NCI-H2107 (cell line): ENCODE data around the gene RAI14.
"Not testable (repeated sequence)": the region's sequence is repeated elsewhere in the genome, so short reads cannot be mapped to it uniquely, and the experiment has no call there.

Source experiments
- DNase-seq: peaks from one replicate; lab custom pipeline; 2025; lab: John Stamatoyannopoulos, UW

Gene RAI14

DNA sequence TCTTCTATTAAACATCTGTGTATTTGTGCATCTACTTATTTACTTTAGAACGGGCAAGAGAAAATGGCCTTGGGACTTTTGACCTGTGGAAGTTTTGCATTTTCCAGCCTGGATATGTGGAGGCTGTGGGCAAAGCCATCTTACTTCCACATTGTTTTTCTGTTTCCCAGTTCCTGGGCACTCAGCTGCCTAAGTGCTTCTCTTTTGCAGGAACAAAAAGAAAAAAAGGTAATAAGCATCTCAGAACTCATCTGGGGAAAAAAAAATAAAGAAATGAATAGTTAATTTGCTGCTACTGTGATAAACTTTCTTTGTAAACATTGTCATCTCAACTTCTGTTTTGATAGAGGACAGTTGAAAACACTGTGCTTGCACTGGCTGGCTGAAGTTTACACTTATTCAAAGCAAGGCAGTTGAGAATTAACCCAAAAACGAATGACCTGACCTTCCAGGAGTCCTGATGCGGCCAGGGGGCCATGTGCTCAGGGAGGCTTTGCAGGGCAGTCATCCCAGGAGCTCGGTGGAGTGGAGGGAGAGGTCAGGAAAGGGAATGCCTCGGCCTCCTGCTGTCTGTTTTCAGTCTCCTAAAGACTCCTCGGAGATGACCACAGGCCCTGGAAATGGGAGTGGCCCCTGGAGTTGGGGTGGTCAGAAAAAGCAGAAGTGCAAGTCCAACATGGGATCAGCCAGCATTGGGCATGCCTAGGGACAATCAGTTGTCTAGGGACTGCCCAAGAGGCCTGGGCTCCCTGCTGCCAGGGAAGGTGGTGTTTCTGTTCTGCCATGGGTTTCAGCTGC, 75.5 kb downstream of the RAI14 start:
- DNase-seq = no peak

DNA sequence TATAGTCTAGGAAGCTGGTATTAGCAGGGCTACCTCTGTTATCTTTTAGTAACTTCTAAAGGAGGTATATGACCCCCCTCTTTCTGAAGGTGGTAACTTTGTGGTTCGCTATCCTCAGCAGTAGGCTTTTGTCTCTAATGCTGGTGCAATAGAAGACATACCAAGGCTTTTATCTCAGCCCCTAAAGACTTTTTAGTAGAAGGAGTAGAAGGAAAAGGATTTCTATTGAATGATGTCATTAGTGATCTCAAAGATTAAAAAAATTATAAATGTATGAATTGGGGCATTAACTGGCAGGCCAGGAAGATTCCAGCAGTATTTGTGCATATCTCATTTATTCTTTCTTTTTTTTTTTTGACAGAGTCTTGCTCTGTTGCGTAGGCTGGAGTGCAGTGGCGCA, 78.2 kb downstream of the RAI14 start:
- DNase-seq = no peak

DNA sequence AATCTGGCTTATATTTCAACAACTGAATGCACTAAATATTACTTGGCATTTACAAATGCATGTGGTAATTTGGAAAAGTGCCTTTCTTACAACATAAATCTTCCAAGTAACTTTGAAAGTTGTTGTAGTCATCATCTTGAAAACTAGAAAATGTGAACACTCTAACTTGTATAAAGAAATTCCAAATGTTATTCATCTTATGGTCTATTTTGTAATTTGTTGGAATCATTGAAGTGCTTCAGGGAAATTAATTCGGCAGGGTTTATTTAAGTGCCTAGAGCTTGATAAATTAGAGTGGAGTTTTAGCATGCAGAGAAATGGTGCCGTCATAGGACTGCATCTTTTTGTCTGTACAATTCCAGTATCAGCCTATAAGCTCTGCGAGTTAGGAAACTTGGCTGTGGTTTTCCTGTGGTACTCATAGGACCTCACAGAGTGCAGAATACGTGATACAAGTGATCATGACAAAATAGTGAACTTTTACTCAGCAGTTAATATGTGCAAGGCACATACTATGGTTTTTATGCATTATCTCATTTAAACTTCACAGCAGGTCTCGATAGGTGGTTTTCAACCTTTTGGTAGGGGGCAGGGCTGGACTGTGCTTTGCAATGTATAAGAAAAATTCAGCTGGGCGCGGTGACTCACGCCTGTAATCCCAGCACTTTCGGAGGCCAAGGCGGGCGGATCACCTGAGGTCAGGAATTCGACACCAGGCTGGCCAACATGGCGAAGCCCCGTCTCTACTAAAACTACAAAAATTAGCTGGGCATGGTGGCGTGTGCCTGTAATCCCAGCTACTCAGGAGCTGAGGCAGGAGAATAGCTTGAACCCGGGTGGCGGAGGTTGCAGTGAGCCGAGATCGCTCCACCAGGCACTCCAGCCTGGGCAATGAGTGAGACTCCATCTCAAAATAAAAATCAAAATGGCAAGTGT, 79.6 kb downstream of the RAI14 start:
- no peak for DNase-seq

DNA sequence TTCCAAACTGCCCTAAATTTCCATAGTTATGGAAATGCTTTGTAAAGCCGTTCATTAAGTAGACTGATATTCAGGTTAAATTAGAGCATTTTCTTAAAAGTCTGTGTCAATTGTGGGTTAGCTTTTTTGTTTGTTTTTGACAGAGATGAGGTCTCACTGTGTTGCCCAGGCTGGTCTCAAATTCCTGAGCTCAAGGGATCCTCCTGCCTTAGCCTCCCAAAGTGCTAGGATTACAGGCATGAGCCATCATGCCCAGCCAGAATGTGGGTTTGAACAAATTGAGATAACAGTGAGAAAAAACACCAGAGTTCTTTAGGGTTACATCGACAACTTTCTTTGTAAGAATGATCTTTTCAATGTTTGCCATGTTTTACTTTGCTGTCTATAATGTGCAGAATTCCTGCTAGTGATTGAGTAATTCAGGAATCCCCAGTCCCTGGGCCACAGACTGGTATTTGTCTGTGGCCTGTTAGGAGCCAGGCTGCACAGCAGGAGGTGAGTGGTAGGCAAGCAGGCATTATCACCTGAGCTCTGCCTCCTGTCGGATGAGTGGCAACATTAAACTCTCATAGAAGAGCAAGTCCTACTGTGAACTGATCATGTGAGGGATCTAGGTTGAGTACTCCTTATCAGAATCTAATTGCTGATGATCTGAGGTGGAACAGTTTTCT, 80.5 kb downstream of the RAI14 start:
- no peak for DNase-seq

DNA sequence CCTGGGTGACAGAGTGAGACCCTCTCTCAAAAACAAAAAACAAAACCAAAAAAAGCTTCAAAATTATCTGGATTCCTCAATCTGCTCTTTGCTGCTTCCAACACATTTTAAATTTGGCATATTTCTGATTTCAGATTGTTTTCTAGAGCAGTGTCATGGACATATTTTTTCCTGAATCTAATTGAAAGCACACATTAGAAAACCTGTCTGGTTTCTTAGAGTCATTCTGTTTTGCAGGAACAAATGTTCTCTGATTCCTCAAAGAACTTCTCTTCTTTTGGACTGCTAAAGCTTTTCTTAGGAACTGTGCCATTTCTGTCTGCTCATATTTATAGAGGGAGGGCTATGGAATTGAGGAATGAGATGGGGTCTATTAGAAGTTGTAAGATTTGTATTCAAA, 81.6 kb downstream of the RAI14 start:
- no peak for DNase-seq

DNA sequence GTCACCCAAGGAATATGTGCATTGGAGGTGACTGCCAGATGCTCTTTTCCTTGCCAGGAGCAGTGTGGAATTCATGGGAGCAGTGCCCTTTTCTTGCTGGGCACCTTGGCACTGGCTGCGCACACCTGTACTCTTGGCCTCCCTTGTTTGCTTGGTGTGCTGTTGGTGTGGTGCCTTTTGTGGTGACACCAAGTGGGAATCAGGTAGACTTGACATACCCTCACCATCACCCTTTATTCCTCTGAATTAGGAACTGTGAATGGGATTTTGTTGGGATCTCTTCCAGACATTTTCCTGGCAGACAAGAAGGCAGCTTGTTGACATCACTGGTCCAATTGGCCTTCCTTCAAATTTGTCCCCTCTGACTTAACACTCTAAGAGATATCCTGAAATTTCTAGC, 82.3 kb downstream of the RAI14 start:
- no peak for DNase-seq

DNA sequence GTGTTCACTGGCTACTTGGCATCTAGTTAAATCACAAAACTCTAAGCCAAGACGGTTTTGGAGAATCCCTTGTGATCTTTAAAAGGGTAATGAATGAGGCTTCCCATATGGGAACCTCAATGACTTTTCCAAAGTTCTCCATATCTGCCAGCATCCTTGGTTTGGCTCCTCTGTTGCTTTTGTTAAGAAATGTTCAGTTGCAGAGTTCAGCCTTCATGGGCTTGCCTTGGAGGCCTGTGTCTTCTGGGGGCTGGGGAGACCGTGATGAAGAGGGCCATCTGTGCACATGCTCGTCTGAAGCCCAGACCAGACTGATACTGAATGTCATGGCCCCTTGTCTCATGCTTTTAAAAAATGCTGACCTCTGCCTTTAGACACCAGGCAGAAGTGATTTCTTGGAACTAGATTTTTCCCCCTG, 84.3 kb downstream of the RAI14 start:
- DNase-seq = no peak

DNA sequence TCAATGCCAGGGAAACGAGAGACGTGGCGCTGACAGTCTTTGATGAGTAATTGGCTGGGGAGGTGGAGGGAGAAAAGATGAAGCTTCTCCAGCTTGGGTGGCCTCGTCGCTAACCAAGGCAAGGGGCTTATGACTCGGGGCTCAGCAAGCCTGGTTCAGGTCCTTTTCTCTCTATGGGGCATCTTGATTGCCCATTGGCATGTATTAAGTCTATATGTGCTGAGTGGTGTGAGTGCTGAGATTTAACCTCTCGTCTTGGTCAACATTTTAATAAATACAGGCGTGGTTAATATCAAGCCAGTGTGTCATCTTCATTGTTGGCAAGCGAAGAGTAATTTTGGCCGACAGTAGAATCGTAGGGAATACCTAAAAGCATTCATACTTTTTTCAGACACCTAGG, 85.9 kb downstream of the RAI14 start:
- DNase-seq = no peak

DNA sequence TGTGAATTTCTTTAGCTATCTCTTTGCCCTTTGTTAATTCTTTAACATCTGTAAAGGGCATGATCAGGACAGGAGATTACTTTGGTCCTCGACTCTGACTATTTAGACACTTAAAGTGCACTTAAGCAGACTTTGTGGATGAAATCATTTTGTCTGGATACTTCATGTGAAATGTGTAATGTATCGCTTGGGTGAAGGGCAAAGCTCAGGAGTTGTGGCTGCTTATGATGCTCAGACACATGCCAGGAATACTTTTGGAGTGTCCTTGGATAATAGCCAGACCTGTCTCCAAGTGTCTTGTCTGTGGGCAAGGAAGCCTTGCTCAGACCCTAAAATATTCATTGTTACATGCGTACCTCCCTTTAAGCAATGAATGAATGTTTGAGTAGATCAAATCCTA, 87.8 kb downstream of the RAI14 start:
- no peak for DNase-seq

DNA sequence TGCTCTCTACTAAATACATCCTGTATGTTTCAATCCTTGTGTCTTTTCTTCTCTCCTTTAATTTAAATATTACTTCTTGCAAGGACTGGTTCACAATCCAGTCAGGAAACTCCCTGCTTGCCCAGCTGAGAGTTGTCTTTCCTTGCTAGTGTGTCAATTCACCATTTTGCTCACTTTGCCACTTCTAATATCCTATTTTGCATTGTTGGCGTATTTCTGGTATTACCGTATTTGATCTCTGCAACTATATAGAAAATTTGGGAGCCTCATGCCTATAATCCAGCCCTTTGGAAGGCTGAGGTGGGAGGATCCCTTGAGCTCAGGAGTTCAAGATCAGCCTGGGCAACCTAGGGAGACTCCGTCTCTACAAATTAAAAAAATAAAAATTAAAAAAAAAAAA, 92.3 kb downstream of the RAI14 start:
- DNase-seq = no peak

DNA sequence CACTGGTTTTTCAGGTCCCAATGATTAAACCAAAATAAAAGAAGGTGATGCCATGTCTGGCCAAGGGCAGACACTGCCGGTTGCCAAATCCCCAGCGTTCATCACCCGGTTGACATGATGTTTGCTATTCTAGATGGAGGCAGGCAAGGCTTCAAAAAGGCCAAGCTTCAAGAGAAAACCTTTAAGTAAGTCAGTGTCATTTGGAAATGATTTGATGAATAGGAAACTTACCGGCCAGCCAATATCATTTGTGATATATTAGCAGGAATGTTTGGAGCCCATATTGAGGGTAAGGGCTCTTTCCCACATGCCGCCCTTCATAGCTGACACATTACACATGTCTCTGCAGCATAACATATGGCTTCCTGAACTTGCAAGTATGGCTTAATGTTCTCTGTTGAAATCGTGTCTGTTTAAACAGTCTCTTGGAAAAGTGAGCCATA, 93.3 kb downstream of the RAI14 start:
- DNase-seq = no peak

DNA sequence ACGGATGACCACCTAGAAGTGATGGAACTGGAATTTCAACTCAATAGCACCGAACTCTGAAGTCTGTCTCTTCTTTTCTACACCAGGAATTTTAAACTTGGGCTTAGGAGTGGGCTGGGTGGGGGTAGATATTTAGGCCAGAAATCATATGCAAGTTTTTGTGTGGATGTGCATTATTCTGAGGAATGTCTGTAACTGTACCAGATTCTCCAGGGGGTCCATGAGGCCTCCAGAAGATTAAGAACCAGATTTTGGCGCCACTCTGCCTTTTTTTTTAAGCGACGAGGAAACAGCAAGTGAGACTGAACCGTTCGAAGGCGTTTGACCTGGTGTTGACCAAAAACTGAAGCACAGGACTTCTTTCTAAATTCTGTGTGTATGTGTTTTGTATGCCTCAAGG, 94.1 kb downstream of the RAI14 start:
- no peak for DNase-seq

DNA sequence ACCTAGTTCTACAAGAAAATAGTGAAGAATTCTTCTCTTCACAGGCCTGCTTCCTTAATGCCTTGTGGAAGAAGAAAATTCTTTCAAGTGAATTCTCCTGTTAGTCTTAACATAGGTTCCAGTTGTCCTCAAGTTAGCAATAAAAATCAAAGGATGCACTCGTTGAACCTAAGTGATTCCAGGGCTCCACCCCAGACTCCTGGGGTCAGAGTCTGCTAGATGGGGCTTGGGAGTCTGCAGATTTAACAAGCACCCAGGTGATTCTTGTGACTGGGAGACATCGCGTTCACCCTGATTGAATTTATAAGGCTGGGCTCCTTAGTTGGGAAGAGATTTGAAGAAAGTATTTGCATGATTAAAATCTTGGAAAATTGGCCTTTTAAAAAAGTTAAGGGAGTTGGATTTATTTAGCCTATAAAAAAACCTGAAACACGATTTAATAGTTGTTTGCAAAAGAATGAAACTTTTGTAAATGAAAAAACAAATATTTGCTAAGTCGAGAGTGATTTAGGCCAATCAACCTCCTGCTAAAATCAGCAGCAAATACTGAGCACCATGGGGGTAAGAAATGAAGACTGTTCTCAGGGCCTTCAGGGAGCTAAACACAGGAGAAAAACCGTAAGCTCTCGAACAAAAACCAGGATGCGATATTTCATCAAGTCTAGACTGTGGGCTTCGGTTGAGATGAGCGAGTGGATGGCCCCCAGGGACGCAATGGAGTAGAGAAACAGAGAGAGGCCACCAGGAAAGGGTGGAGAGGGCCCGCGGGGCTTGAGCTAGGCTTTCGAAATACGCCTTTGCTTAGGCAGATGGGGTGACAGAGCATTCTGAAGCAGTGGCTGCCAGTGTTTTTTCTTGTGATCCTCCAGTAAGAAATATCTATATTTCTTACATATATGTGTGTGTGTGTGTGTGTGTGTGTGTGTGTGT, 95.9 kb downstream of the RAI14 start:
- DNase-seq = no peak

DNA sequence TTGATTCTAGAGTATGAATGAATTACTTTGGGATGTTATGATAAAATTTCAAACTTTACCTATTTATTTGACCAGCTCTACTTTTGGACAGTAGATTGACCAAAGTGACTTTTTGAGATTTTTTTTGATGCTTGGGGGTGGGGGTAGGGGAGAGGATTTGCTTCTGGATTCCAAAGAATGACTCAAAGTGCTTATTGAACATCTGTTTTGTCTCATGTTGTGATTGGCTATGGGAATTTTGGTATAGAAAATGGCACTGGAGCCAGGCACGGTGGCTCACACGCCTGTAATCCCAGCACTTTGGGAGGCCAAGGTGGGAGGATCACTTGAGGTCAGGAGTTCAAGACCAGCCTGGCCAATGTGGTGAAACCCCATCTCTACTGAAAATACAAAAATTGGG, 97.1 kb downstream of the RAI14 start:
- not testable (repeated sequence) for DNase-seq

DNA sequence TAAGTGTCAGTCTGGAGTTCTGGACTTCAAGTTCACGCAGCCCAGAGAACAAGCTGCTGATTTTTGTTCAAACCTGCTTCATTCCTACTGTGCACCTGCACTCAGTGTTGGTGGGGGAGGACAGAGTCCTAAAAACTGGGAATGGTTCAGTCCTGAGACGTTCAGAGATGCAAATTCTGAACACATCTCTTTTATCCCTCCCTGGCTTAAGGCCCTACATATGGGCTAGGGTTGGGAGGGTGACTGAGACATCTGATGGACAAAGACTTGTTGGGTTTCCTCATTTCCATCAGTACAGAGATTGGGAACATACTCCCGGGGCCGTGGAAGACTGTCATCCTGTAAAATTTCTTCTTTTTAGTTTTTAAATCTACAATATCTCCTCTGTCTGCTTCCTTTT, 99.8 kb downstream of the RAI14 start:
- DNase-seq = no peak

DNA sequence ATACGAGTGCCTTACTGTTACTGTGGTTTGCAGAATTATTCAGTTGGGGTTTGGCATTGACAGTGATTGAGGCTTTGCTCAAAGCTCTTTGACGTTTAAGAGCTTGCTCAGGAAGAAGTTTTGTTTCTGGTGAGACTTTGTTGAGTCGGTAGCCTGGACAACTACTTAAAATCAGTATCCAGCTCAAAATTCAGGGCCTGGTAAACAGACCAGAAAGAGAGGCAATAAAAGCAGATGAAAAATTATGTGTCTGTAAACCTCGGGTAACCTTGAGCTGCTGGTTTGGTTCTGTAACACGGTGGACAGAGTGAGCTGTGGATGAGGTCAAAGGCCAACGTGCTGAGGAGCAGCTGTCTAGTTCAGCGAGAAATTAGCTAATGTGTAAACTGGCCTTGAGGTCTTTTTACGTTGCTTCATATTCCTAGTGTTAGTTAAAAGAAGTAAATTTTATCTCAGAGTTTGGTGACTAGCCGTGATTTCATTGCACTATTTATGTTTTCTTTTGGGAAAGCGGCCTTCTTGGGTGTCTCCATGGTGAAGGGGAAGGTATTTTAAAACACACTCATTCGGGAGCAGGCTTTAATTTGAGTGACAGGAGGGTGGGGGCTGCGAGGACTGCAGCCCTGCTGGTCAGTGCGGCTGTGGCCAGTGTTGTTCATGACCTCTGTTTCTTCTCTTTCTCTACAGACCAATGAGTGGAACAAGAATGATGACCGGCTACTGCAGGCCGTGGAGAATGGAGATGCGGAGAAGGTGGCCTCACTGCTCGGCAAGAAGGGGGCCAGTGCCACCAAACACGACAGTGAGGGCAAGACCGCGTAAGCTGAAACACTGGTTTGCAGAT, 100.9 kb downstream of the RAI14 start:
- no peak for DNase-seq

DNA sequence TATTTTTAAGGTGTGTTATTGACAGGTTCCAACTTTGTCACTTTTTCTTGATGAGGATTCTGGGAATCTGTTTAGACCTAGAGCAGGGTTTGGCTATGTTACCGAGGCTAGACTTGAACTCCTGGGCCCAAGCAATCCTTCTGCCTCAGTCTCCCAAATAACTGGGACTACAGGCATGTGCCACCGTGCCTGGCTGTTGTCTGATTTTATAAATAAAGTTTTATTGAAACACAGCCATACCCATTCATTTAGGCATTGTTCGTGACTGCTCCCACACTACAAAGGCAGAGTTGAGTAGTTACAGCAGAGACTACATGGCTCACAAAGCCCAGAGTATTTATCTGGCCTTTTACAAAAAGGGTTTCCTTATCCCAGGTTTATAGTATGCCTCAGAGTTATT, 102.4 kb downstream of the RAI14 start:
- no peak for DNase-seq

DNA sequence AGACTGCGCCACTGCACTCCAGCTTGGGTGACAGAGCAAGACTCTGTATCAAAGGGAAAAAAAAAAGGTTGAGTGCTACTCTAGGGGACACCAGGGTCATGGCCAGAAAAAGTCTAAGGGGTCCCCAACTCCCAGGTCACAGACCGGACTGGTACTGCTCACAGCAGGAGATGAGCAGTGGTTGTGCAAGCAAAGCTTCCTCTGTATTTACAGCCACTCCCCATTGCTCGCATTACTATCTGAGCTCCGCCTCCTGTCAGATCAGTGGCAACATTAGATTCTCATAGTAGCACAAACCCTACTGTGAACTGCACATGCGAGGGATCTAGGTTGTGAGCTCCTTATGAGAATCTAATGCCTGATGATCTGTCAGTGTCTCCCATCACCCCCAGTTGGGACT, 103.1 kb downstream of the RAI14 start:
- DNase-seq = not testable (repeated sequence)

DNA sequence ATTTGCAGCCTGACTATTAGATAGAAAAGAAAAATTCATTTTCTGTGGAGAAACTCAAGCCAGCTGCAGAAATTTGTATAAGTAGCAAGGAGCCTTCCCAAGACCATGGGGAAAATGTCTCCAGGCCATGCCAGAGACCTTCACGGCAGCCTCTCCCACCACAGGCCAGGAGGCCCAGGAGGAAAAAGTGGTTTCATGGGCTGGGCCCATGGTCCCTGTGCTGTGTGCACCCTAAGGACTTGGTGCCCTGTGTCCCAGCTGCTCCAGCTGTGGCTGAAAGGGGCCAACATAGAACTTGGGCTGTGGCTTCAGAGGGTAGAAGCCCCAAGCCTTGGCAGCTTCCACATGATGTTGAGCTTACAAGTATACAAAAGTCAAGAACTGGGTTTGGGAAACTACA, 109.5 kb downstream of the RAI14 start:
- DNase-seq = no peak

DNA sequence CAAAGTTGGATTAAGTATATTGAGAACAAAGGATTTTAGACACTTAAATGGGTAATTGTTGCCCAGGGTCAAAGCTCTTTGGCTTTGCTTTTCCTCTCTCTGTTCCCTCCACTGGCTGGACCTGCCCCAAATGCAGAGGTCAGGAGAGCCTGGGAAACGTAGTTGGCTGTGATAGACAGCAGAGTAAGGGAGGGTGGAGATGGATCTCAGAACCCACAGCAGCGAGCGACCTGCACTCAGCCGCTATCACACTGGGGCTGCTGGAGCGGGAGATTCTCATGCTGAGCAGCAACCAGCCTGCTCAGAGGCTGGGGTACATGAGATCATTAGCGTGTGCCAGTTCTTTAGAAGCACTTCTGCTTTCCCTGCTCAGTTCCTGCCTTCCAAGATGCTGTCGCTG, 111.1 kb downstream of the RAI14 start:
- DNase-seq = no peak

DNA sequence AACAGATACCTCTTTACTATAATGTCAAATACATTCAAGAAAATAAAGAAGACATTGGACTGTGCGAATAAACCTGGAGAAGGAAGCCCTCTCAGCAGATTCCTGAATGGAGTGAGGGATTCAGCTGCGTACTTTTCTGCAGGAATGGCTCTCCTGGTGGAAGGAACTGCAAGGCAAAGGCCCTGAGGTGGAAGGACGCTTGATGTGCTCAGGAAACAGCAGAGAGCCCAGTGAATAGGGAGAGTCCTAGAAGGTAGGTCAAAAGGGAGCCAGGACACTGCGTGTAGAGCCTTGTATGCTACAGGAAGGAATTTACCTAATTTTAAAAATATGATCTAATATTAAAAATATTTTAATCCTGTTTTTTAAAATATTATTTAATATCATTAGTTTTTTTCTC, 114.4 kb downstream of the RAI14 start:
- DNase-seq = no peak
